Activated T-cell treated with anti-CD3 and anti-CD28 coated beads, Interleukin-2, amount 50 U/mL, for 4 hours (primary cell): ENCODE data around the gene SCGB1C2. TPM values are rescaled to one million over a fixed set of nuclear protein-coding genes. Genes with fewer than 3 reads are reported as not detected.
"Not testable (repeated sequence)": the region's sequence is repeated elsewhere in the genome, so short reads cannot be mapped to it uniquely, and the experiment has no call there.

Experiments
- ATAC-seq, 2 donors: fragments of 200-7000 bp; cut with Tn5 transposase; one replicate each; pipeline ENCODE4 v1.10.0; 2021
- DNase-seq: peaks from one replicate; pipeline ENCODE4 v3.0.0-alpha.2; 2020
- H3K27me3 Mint-ChIP-seq: one replicate; pipeline ENCODE4 v1.8.0; 2021; ENCODE audit warnings: low read depth, mixed read lengths
- H3K36me3 Mint-ChIP-seq: one replicate; pipeline ENCODE4 v1.8.0; 2022; ENCODE audit warnings: mixed read lengths; ENCODE audit not compliant: insufficient read depth
- H3K4me1 Mint-ChIP-seq: one replicate; pipeline ENCODE4 v1.8.0; 2021; ENCODE audit warnings: low read depth, mixed read lengths
- H3K4me3 Mint-ChIP-seq: one replicate; pipeline ENCODE4 v1.8.0; 2021; ENCODE audit warnings: mild to moderate bottlenecking, moderate library complexity, mixed read lengths
- H3K9me3 Mint-ChIP-seq: one replicate; pipeline ENCODE4 v1.8.0; 2021; ENCODE audit warnings: mixed read lengths
- total RNA-seq, 3 donors: library from RNA; stranded (reverse); gene quantifications; one replicate each; pipeline ENCODE4 v1.2.1, GENCODE V29; 2021

SCGB1C2 gene
- total RNA-seq, 3 donors from 2014 or later, result not detected

DNA sequence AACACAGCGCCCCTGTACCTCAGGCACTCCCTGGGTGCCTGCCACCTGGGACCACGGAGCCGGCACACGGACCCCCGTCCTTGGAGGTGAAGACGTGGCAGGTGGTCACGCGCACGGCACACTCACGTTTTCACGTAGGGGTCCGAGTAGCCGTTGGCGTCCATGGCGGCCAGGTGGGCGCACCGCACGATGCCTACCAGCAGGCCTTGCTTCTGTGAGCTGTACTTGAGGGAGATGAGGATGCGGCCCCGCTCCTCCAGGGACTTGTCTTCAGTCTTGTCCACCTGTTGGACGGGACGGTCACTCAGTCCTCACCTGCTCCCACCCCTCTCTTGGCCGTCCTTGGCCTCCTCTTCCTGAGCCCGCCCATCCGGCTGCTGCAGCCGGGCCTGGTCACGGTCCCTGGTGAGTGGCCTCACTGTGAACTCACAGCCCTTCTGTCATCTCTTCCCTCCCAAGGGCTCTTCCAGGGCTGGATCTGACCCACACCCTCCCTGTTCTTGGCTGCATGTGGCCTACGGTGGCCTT is 18.8 kb downstream of the SCGB1C2 start:
- Mint-ChIP-seq H3K9me3 (no peaks in the 10 kb centered on the region), H3K27me3 (no peaks in the 10 kb centered on the region), H3K4me1 (no peaks in the 10 kb centered on the region), H3K4me3 (no peak overlapping the region), H3K36me3 (no peaks in the 10 kb centered on the region)
- no peak for DNase-seq
- ATAC-seq, result no peak

DNA sequence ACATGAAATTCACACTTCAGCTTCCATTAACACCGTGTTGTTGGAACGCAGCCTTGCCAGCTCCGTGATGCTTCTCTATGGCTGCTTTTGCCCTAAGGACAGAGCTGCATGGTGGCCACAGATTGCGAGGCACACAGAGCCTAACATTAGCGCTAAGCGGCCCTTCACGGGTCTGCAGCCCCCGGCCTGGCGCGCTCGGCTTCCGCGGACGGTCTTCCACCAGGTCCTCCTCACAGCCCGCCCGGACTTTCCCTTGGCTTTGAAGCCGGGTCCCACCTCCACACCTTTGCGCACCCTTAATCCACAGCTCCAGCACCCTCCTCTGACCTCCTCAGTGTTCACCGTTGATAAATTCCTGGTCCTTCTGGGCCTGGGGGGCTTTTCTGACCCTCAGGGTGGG is 19.6 kb downstream of the SCGB1C2 start:
- no peak overlapping the region for H3K4me3 Mint-ChIP-seq
- H3K9me3 Mint-ChIP-seq, result no peaks in the 10 kb centered on the region
- no peak for ATAC-seq
- H3K4me1 Mint-ChIP-seq, result no peaks in the 10 kb centered on the region
- DNase-seq, result no peak
- H3K27me3 Mint-ChIP-seq, result peaks cover 5% of the 10 kb centered on the region
- H3K36me3 Mint-ChIP-seq, result no peaks in the 10 kb centered on the region

DNA sequence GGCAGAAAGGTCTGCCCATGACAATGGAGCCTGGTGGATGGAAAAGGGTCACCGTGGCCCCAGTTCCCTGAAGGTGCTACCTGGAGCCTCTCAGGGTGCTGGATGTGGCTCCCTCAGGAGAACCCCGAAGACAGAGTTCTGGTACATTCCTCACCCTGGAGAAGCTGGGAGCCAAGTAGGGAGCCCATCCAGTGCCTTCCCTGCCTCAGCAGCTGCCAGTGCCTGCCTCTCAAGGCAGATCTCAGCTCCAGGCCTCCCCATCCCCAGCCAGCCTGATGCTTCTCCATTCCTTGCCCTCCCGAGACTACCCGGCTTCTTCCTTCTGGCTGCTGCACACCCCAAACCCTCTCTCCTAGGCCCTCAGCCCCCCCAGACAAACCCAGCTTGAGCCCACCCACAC is 20.5 kb downstream of the SCGB1C2 start:
- ATAC-seq (no peak), DNase-seq (no peak)
- no peaks in the 10 kb centered on the region for H3K4me1 Mint-ChIP-seq
- H3K9me3 Mint-ChIP-seq, result no peaks in the 10 kb centered on the region
- peaks cover 5% of the 10 kb centered on the region for H3K27me3 Mint-ChIP-seq
- no peaks in the 10 kb centered on the region for H3K36me3 Mint-ChIP-seq
- H3K4me3 Mint-ChIP-seq, result no peak overlapping the region

DNA sequence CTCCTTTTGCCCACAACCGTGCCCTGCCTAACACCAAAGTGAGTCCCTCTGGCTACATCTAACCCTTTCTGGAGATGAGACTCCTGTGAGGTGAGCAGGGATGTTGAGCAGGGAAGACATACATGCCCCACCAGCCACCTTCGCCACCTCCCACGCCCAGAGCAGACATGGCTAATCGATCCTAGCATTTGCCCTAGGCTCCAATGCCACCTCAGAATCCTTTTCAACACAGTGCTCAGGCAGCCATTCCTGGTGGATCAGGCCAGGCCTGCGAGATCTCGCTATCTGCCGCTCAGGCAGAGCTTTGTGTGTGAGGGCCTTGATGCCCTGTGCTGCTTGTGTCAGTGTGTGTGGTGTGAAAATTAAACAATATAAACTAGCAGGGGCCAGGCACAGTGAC is 21.0 kb downstream of the SCGB1C2 start:
- H3K36me3 Mint-ChIP-seq, result no peaks in the 10 kb centered on the region
- no peaks in the 10 kb centered on the region for H3K9me3 Mint-ChIP-seq
- H3K4me1 Mint-ChIP-seq, result no peaks in the 10 kb centered on the region
- H3K4me3 Mint-ChIP-seq, result no peak overlapping the region
- DNase-seq (no peak), ATAC-seq (no peak)
- peaks cover 5% of the 10 kb centered on the region for H3K27me3 Mint-ChIP-seq

DNA sequence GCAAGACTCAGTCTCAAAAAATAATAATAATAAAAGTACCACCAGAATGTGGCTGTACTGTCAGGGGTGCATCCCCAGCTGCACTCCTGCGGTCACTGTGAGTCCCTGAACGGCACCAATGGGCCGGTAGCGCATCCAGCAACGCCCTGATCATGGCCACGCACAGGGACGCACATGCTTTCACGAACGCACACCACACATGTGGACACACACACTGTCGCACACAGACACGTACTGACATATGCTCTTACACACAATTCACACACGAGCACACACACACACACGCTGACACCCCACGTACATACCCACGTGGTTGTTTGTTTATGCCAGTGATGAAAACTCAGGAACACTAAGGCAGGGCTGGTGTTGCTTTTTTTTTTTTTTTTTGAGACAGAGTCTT is 22.2 kb downstream of the SCGB1C2 start:
- Mint-ChIP-seq H3K4me1 (no peaks in the 10 kb centered on the region), H3K4me3 (no peak overlapping the region), H3K36me3 (no peaks in the 10 kb centered on the region), H3K9me3 (no peaks in the 10 kb centered on the region), H3K27me3 (peaks cover 5% of the 10 kb centered on the region)
- DNase-seq (no peak), ATAC-seq (no peak)

DNA sequence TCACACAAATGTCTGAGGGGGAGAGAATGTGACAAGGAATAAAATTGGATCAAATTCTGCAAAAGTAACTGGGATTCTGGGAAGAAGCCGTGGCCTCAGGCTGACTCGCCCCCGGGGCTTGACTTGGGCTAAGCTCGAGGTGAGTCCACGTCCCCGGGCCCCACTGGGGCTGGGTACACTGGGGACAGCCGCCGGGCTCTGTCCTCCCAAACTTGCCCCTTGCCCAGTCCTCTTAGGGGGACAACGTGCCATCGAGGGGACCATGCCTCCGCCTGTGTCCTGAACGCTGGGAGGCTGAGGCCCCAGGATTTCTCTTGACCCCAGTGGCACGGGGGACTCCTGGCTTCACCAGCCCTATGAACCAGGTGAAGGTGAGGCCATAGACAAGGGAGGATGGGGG is 23.0 kb downstream of the SCGB1C2 start:
- no peak for DNase-seq
- H3K36me3 Mint-ChIP-seq, result no peaks in the 10 kb centered on the region
- no peak for ATAC-seq
- no peak overlapping the region for H3K4me3 Mint-ChIP-seq
- H3K9me3 Mint-ChIP-seq, result no peaks in the 10 kb centered on the region
- no peaks in the 10 kb centered on the region for H3K4me1 Mint-ChIP-seq
- peaks cover 5% of the 10 kb centered on the region for H3K27me3 Mint-ChIP-seq

DNA sequence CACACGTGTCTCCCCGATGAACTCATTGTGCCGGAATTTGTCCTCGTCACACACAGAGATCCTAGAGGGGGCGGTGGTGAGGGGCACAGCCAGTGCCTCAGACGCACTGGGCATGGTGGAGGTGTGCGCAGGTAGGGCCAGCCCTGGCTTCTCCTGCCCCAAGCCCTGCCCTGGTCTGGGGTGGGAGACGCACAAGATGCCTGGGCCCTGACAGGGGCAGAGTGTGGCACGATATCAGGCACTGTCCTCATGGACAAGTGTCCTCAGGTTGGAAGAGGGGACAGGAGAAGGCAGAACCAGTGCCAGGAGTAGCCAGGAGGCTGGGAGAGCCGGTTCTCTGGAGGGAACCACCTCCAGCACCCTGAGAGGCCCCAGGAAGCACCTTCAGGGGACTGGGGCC is 24.1 kb downstream of the SCGB1C2 start:
- no peaks in the 10 kb centered on the region for H3K9me3 Mint-ChIP-seq
- H3K4me3 Mint-ChIP-seq, result no peak overlapping the region
- DNase-seq, result no peak
- ATAC-seq, result no peak
- peaks cover 5% of the 10 kb centered on the region for H3K27me3 Mint-ChIP-seq
- no peaks in the 10 kb centered on the region for H3K36me3 Mint-ChIP-seq
- H3K4me1 Mint-ChIP-seq, result no peaks in the 10 kb centered on the region

DNA sequence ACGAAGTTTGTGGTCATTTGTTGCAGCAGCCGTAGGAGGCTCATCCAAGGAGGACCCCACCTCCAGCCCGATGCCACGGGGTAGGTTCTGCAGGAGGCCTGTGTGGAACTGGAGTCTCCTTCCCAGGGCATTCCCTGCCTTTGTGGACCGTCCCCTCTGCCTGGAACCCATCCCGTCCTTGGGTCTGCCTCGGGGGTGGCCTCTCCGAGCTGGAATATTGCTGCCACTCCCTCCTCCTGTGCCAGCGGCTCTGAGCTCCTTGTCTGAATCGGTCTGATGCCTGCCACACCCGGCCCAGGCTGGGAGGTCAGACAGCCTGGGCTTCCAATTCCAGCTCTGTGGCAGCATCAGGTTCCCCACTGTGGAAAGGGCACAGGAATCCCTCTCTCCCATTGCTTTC is 25.3 kb downstream of the SCGB1C2 start:
- Mint-ChIP-seq H3K9me3 (no peaks in the 10 kb centered on the region), H3K4me1 (no peaks in the 10 kb centered on the region), H3K27me3 (peaks cover 5% of the 10 kb centered on the region), H3K36me3 (no peaks in the 10 kb centered on the region), H3K4me3 (no peak overlapping the region)
- DNase-seq (no peak), ATAC-seq (no peak)

DNA sequence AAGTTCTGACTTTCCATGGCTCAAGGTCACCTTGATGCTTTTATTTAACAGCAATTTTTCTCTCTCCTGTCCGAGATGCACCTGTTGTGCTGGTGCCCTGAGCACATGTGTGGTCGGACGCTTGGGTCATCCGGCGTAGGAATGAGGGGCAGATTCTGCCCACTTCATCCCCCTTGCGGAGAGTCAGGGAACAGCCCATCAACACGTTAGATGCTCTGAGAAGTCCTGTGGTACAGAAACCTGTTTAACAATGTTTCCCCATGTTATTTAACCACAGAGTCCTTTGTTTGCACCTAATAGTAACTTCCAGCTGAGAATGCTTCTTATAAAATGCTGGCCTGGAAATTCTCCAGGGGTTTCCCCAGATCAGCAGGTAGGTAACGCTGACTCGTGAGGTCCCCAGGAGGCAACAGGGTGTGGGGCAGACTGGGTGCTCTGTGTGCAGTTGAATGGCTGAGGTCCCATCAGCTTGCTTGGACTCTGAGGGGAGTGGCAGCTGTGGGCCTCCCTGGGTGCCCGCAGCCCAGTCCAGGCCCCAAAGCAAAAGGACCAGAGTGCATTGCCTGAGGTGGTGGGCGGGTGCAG is 26.2 kb downstream of the SCGB1C2 start:
- peaks cover 5% of the 10 kb centered on the region for H3K27me3 Mint-ChIP-seq

DNA sequence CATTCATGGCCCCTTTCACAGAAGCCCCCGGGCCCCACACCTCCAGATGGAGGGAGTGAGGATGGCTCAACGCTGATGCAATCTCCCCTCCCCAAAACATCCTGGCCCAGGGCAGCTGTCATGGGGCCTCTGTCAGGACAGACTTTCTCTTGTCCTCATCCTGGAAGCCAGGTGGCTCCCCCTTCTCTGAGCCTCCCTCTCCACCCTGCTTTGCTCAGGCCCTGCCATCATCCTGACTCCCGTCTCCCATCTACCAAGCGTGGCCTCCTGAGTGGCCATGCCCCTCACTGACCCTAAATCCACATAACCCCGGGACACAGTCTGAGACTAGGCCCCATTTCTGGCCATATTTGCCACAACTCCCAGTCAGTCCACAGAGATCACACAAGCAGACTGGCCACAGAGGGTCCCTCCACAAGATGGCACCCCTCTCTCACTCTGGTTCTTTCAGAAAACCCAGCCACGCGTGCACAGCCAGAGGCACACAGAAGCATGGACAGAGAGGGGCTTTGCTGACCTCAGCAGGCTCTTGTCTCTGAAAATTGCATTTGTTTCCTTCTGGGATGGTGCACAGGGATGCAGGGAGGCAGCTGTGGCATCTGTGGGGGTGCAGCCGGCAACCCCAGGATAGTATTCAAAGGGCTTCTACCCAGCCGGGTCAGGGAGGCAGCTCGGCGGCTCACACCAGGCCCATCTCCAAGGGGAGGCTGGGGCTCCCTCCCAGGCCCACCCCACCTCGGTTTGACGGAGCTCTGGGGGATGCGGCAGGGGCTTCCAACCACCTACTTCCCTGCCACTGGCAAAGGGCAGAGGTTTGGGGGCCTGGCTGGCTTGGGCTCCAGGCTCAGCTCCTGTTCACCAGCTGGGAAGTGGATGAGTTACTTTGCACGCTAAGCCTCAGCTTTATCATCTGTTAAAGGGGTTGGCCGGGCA is 27.2 kb downstream of the SCGB1C2 start:
- DNase-seq, result no peak
- H3K9me3 Mint-ChIP-seq, result no peaks in the 10 kb centered on the region
- H3K36me3 Mint-ChIP-seq, result no peaks in the 10 kb centered on the region
- no peaks in the 10 kb centered on the region for H3K4me1 Mint-ChIP-seq
- ATAC-seq, result no peak
- H3K4me3 Mint-ChIP-seq, result no peak overlapping the region
- peaks cover 5% of the 10 kb centered on the region for H3K27me3 Mint-ChIP-seq

More for the DNA sequence above, 26.2 kb downstream of the SCGB1C2 start:
- no peak for DNase-seq
- H3K4me1 Mint-ChIP-seq, result no peaks in the 10 kb centered on the region
- no peak for ATAC-seq
- no peak overlapping the region for H3K4me3 Mint-ChIP-seq
- H3K9me3 Mint-ChIP-seq, result no peaks in the 10 kb centered on the region
- no peaks in the 10 kb centered on the region for H3K36me3 Mint-ChIP-seq

DNA sequence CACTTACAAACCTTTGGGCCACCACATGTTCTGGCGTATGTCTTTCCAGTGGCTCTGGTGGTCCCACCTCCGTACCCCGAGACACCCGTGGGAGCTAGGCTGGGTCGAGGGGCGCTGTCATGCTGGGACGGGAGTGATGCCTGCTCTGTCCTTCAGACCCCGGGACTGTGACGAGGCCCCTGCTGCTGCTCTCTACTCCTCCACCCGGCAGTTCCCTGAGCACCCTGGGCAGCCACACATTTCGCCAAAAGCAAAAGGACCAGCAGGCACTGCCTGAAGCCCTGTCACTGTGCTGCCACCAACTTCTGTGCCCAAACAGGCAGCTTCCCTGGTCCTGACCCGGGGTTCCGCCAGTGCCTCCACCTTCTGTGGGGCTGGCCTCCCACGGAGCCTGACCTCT is 28.6 kb downstream of the SCGB1C2 start:
- no peaks in the 10 kb centered on the region for H3K36me3 Mint-ChIP-seq
- no peak overlapping the region for H3K4me3 Mint-ChIP-seq
- no peaks in the 10 kb centered on the region for H3K9me3 Mint-ChIP-seq
- ATAC-seq, result no peak
- H3K27me3 Mint-ChIP-seq, result peaks cover 7% of the 10 kb centered on the region
- no peaks in the 10 kb centered on the region for H3K4me1 Mint-ChIP-seq
- DNase-seq, result no peak

DNA sequence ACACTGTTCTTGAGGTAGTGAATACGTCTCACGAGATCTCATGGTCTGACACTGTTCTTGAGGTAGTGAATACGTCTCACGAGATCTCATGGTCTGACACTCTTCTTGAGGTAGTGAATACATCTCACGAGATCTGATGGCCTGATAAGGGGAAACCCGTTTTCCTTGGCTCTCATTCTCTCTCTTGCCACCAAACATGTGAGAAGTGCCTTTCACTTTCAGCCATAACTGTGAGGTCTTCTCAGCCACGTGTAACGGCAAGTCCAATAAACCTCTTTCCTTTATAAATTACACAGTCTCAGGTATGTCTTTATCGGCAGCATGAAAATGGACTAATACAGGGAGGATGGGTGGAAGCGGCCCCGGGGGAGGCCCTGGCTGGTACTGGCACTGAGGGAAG is 31.2 kb downstream of the SCGB1C2 start:
- not testable (repeated sequence) for H3K9me3 Mint-ChIP-seq, ATAC-seq, H3K27me3 Mint-ChIP-seq, H3K4me3 Mint-ChIP-seq, DNase-seq, H3K4me1 Mint-ChIP-seq, H3K36me3 Mint-ChIP-seq

DNA sequence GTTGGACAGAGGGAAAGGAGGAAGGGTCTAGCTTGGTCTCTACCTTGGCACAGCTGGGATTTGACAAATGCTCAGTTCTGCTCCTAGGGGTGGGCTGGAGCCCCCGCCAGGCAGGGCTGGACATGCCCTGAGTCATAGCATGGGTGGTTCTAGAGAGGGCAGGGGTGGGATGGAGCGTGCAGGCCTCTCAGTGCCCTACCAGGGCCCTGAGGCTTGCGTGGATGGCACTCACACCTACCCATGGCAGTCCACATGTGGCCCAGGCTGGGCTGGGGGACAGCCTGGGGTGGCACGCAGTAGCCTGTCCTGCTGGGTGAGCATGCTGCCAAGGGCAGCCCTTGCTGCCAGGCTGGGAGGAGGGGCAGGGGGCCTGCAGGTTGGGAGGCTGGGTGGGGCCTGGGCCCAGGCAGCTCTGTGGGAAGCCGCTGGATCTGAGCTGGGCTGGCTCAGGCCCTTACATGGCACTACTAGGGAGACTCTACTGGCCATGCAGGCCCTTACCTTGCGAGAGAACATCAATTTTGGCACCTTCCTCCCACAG is 32.8 kb downstream of the SCGB1C2 start:
- Mint-ChIP-seq H3K4me1 (no peaks in the 10 kb centered on the region), H3K4me3 (no peak overlapping the region), H3K27me3 (peaks cover 2% of the 10 kb centered on the region), H3K36me3 (no peaks in the 10 kb centered on the region), H3K9me3 (no peaks in the 10 kb centered on the region)
- ATAC-seq, result no peak
- DNase-seq, result no peak

DNA sequence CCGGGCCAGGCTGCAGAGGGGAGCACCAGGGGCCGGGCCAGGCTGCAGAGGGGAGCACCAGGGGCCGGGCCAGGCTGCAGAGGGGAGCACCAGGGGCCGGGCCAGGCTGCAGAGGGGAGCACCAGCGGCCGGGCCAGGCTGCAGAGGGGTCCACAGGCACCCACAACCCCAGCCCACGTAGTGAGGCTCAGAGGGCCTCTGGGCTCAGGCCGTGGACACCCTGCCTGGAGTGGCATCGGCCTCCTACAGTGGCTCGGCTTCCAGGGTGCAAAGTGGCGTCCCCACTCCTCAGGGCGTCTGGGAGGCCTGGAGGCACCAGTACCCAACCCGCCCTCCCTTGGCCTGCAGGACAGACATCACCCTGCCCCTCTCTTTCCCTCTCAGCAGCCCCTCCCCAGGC is 34.5 kb downstream of the SCGB1C2 start:
- H3K4me3 Mint-ChIP-seq, result no peak overlapping the region
- H3K27me3 Mint-ChIP-seq, result peaks cover 2% of the 10 kb centered on the region
- H3K4me1 Mint-ChIP-seq, result no peaks in the 10 kb centered on the region
- H3K36me3 Mint-ChIP-seq, result no peaks in the 10 kb centered on the region
- DNase-seq (no peak), ATAC-seq (no peak)
- H3K9me3 Mint-ChIP-seq, result no peaks in the 10 kb centered on the region

DNA sequence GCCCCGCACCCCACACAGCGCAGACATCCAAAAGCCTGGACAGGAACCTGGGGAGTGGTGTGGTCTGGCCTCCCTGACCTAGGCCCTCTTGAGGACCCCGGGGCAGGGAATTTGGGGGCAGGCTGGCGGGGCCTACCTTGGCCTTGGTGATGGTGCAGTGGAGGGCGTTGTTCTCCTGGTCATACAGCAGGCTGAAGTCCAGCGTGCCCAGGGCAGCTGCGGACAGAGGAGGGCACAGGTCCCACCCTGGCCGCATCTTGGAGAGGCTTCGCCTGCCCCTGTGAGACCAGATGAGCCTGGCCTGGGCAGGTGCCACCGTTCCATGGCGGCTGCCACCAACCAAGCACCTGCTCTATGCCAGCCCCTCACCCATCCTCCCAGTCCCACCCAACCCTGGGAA is 35.0 kb downstream of the SCGB1C2 start:
- ATAC-seq (no peak), DNase-seq (no peak)
- no peaks in the 10 kb centered on the region for H3K4me1 Mint-ChIP-seq
- H3K9me3 Mint-ChIP-seq, result no peaks in the 10 kb centered on the region
- H3K27me3 Mint-ChIP-seq, result peaks cover 5% of the 10 kb centered on the region
- no peaks in the 10 kb centered on the region for H3K36me3 Mint-ChIP-seq
- no peak overlapping the region for H3K4me3 Mint-ChIP-seq
